ENCODE data around the gene ZNF610. TPM values are rescaled to one million over a fixed set of nuclear protein-coding genes. Genes with fewer than 3 reads are reported as not detected.
A peak's percentile ranks its signal among the peaks of the same experiment; 100 is the strongest.
"Not testable (repeated sequence)": the region's sequence is repeated elsewhere in the genome, so short reads cannot be mapped to it uniquely, and the experiment has no call there.

The ZNF610 gene
- total RNA-seq, result 1 to 10 TPM; 1.4 to 2.0 TPM

GRCh38 chr19:52336117-52336790 is at the start of gene ZNF610:
TSS of gene ZNF610 (plus strand) at chr19:52336243. CDS start at chr19:52349173, 12,930 bp downstream.
- H3K27ac Mint-ChIP-seq, result peak within 1 kb of the TSS; percentile 95
- no peaks in the 10 kb centered on the region for H3K27me3 Mint-ChIP-seq
- CTCF ChIA-PET, result interaction anchor here (0.7 kb wide), 1 partner anchor 232 kb away, joined by 3 read pairs; no protein-coding TSS in a partner anchor
- peaks cover 25% of the 10 kb centered on the region for H3K36me3 Mint-ChIP-seq
- H3K9me3 Mint-ChIP-seq (ENCODE audit: low read depth), result peaks cover 33% of the 10 kb centered on the region
- ATAC-seq (peak; percentile 97), DNase-seq (peak; percentile 92)
- peaks cover 14% of the 10 kb centered on the region for H3K4me1 Mint-ChIP-seq
- peak within 1 kb of the TSS; percentile 95 for H3K4me3 Mint-ChIP-seq

GRCh38 chr19:52286256-52286655 is 49.8 kb upstream of the ZNF610 start:
- ATAC-seq (no peak), DNase-seq (no peak)
- Mint-ChIP-seq H3K27me3 (no peaks in the 10 kb centered on the region), H3K36me3 (peaks cover 96% of the 10 kb centered on the region), H3K4me3 (no peak overlapping the region), H3K9me3 (ENCODE audit: low read depth) (peaks cover 36% of the 10 kb centered on the region), H3K4me1 (no peaks in the 10 kb centered on the region), H3K27ac (no peak overlapping the region)
- CTCF ChIA-PET, result interaction anchor here (1.0 kb wide), 1 partner anchor 147 kb away, joined by 3 read pairs; no protein-coding TSS in a partner anchor

GRCh38 chr19:52291781-52292180 is 44.3 kb upstream of the ZNF610 start:
- DNase-seq, result no peak
- H3K9me3 Mint-ChIP-seq (ENCODE audit: low read depth), result peaks cover 36% of the 10 kb centered on the region
- no peak for ATAC-seq
- CTCF ChIA-PET, result no interaction called here
- H3K4me3 Mint-ChIP-seq, result no peak overlapping the region
- H3K27ac Mint-ChIP-seq, result no peak overlapping the region
- H3K27me3 Mint-ChIP-seq, result no peaks in the 10 kb centered on the region
- peaks cover 70% of the 10 kb centered on the region for H3K36me3 Mint-ChIP-seq
- peaks cover 3% of the 10 kb centered on the region for H3K4me1 Mint-ChIP-seq

- peaks cover 68% of the 10 kb centered on the region for H3K36me3 Mint-ChIP-seq
These were observed 43.1 kb upstream of the ZNF610 start for GRCh38 chr19:52292946-52293345.

GRCh38 chr19:52296400-52296772 is 39.7 kb upstream of the ZNF610 start:
- CTCF ChIA-PET, result no interaction called here
- H3K4me1 Mint-ChIP-seq, result peaks cover 19% of the 10 kb centered on the region
- DNase-seq (peak; percentile 41), ATAC-seq (peak; percentile 13)
- H3K4me3 Mint-ChIP-seq, result peak overlapping the region; percentile 93
- peaks cover 30% of the 10 kb centered on the region for H3K9me3 Mint-ChIP-seq (ENCODE audit: low read depth)
- no peaks in the 10 kb centered on the region for H3K27me3 Mint-ChIP-seq
- peak overlapping the region; percentile 77 for H3K27ac Mint-ChIP-seq
- peaks cover 71% of the 10 kb centered on the region for H3K36me3 Mint-ChIP-seq

More at GRCh38 chr19:52292946-52293345, 43.1 kb upstream of the ZNF610 start:
- CTCF ChIA-PET, H3K27me3 Mint-ChIP-seq, ATAC-seq, H3K4me3 Mint-ChIP-seq, H3K27ac Mint-ChIP-seq, DNase-seq: not testable (repeated sequence)
- H3K4me1 Mint-ChIP-seq, result peaks cover 12% of the 10 kb centered on the region
- peaks cover 29% of the 10 kb centered on the region for H3K9me3 Mint-ChIP-seq (ENCODE audit: low read depth)

- H3K36me3 Mint-ChIP-seq, result peaks cover 72% of the 10 kb centered on the region
- H3K4me1 Mint-ChIP-seq, result peaks cover 19% of the 10 kb centered on the region
- DNase-seq, result peak; percentile 86
- peak within 1 kb of the TSS; percentile 95 for H3K27ac Mint-ChIP-seq
- H3K9me3 Mint-ChIP-seq (ENCODE audit: low read depth), result peaks cover 28% of the 10 kb centered on the region
- no peaks in the 10 kb centered on the region for H3K27me3 Mint-ChIP-seq
- CTCF ChIA-PET, result no interaction called here
- H3K4me3 Mint-ChIP-seq, result peak within 1 kb of the TSS; percentile 93
- peak; percentile 84 for ATAC-seq
These were observed 39.1 kb upstream of the ZNF610 start, which contains the start of gene ZNF480 for GRCh38 chr19:52296773-52297600. TSS of gene ZNF480 (plus strand) at chr19:52297169. CDS start at chr19:52300413, 3,244 bp downstream.

GRCh38 chr19:52297601-52298364 is 38.3 kb upstream of the ZNF610 start:
- no peaks in the 10 kb centered on the region for H3K27me3 Mint-ChIP-seq
- peak overlapping the region; percentile 93 for H3K4me3 Mint-ChIP-seq
- H3K4me1 Mint-ChIP-seq, result peaks cover 19% of the 10 kb centered on the region
- peak overlapping the region; percentile 95 for H3K27ac Mint-ChIP-seq
- H3K36me3 Mint-ChIP-seq, result peaks cover 72% of the 10 kb centered on the region
- CTCF ChIA-PET, result interaction anchor here (0.7 to 1.0 kb wide), 2 partner anchors 24 to 394 kb away, joined by 3 read pairs; no protein-coding TSS in a partner anchor
- ATAC-seq (no peak), DNase-seq (no peak)
- H3K9me3 Mint-ChIP-seq (ENCODE audit: low read depth), result peaks cover 27% of the 10 kb centered on the region

GRCh38 chr19:52307275-52307674 is 28.8 kb upstream of the ZNF610 start:
- CTCF ChIA-PET, result no interaction called here
- Mint-ChIP-seq H3K9me3 (ENCODE audit: low read depth) (peaks cover 39% of the 10 kb centered on the region), H3K4me3 (no peak overlapping the region), H3K4me1 (no peaks in the 10 kb centered on the region), H3K27ac (no peak overlapping the region), H3K36me3 (peaks cover 83% of the 10 kb centered on the region), H3K27me3 (no peaks in the 10 kb centered on the region)
- DNase-seq (no peak), ATAC-seq (no peak)

- Mint-ChIP-seq H3K27me3 (no peaks in the 10 kb centered on the region), H3K4me3 (no peak overlapping the region), H3K36me3 (peaks cover 70% of the 10 kb centered on the region), H3K4me1 (no peaks in the 10 kb centered on the region), H3K27ac (no peak overlapping the region), H3K9me3 (ENCODE audit: low read depth) (peaks cover 61% of the 10 kb centered on the region)
- DNase-seq (no peak), ATAC-seq (no peak)
- CTCF ChIA-PET, result no interaction called here
These were observed 13.6 kb upstream of the ZNF610 start for GRCh38 chr19:52322429-52322828.

GRCh38 chr19:52331757-52332156 is 4.3 kb upstream of the ZNF610 start:
- CTCF ChIA-PET, result no interaction called here
- H3K36me3 Mint-ChIP-seq, result peaks cover 15% of the 10 kb centered on the region
- peaks cover 34% of the 10 kb centered on the region for H3K9me3 Mint-ChIP-seq (ENCODE audit: low read depth)
- DNase-seq (no peak), ATAC-seq (no peak)
- H3K27me3 Mint-ChIP-seq, result no peaks in the 10 kb centered on the region
- peaks cover 7% of the 10 kb centered on the region for H3K4me1 Mint-ChIP-seq
- H3K27ac Mint-ChIP-seq, result no peak overlapping the region
- no peak overlapping the region for H3K4me3 Mint-ChIP-seq

- Mint-ChIP-seq H3K4me3 (peak overlapping the region; percentile 95), H3K27ac (peak overlapping the region; percentile 95), H3K4me1 (peaks cover 14% of the 10 kb centered on the region), H3K9me3 (ENCODE audit: low read depth) (peaks cover 35% of the 10 kb centered on the region), H3K27me3 (no peaks in the 10 kb centered on the region), H3K36me3 (peaks cover 22% of the 10 kb centered on the region)
- ATAC-seq, result peak; percentile 54
- DNase-seq, result no peak
- CTCF ChIA-PET, result no interaction called here
These were observed 301 bp upstream of the ZNF610 start for GRCh38 chr19:52335768-52336116.

GRCh38 chr19:52336791-52337381 is 843 bp downstream of the ZNF610 start:
- peaks cover 14% of the 10 kb centered on the region for H3K4me1 Mint-ChIP-seq
- ATAC-seq (no peak), DNase-seq (no peak)

GRCh38 chr19:52339022-52339421 is 3.0 kb downstream of the ZNF610 start:
- H3K4me1 Mint-ChIP-seq, result peaks cover 14% of the 10 kb centered on the region
- H3K9me3 Mint-ChIP-seq (ENCODE audit: low read depth), result peaks cover 20% of the 10 kb centered on the region
- H3K4me3 Mint-ChIP-seq, H3K27me3 Mint-ChIP-seq, H3K27ac Mint-ChIP-seq, DNase-seq, CTCF ChIA-PET, ATAC-seq: not testable (repeated sequence)
- peaks cover 22% of the 10 kb centered on the region for H3K36me3 Mint-ChIP-seq

More at GRCh38 chr19:52336791-52337381, 843 bp downstream of the ZNF610 start:
- Mint-ChIP-seq H3K27me3 (no peaks in the 10 kb centered on the region), H3K36me3 (peaks cover 25% of the 10 kb centered on the region), H3K4me3 (peak overlapping the region; percentile 95), H3K9me3 (ENCODE audit: low read depth) (peaks cover 29% of the 10 kb centered on the region), H3K27ac (peak overlapping the region; percentile 95)
- CTCF ChIA-PET, result interaction anchor here (0.7 kb wide), 1 partner anchor 232 kb away, joined by 3 read pairs; no protein-coding TSS in a partner anchor

All from activated CD8-positive, alpha-beta memory T cell treated with anti-CD3 and anti-CD28 coated beads, Interleukin-2, amount 10 ng/mL, durations not matched to agents 7 days and 5 days (primary cell).